ENCODE measurements around the gene ARHGAP26.

The ARHGAP26 gene

DNA sequence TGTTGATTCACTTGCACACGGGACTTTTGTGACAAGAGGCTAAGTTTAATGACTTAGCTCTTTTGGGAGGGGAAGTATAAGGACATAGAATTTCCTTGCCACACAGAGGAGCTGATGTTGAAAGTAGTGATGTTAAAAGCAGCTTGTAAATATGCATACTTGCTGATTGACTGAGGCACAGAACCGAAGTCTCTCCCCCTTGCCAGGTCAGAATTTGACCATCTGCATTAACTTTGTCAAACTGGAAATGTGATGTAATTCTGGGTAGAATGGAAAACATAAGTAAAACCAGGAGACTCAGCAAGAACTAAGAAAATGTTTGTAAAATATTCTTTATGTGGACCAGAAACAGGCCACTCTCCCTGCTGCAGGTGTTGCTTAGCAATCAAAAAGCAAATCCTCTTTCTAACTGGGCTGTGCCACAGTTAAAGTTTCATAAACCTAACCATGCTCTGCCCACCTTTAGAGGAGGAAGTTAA, 349.2 kb downstream of the ARHGAP26 start:
- H3K4me1 ChIP-seq (ENCODE audit: control insufficient read depth in 1 of 2, insufficient read depth in 1 of 2, low read depth in 1 of 2, low read length in 1 of 2), result peaks cover 52 to 60% of the 10 kb centered on the region in 2 experiments
- peaks cover 7% of the 10 kb centered on the region for H3K36me3 ChIP-seq
- TF ChIP-seq, protein P1, sequence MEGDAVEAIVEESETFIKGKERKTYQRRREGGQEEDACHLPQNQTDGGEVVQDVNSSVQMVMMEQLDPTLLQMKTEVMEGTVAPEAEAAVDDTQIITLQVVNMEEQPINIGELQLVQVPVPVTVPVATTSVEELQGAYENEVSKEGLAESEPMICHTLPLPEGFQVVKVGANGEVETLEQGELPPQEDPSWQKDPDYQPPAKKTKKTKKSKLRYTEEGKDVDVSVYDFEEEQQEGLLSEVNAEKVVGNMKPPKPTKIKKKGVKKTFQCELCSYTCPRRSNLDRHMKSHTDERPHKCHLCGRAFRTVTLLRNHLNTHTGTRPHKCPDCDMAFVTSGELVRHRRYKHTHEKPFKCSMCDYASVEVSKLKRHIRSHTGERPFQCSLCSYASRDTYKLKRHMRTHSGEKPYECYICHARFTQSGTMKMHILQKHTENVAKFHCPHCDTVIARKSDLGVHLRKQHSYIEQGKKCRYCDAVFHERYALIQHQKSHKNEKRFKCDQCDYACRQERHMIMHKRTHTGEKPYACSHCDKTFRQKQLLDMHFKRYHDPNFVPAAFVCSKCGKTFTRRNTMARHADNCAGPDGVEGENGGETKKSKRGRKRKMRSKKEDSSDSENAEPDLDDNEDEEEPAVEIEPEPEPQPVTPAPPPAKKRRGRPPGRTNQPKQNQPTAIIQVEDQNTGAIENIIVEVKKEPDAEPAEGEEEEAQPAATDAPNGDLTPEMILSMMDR (IDR thresholded peaks at IDR 0.05), result peak; percentile 26
- H3K4me3 ChIP-seq (ENCODE audit: low read depth in 1 of 2, low read length in 1 of 2), result peak overlapping the region; percentile 27 to 47
- peak overlapping the region; percentile 99 for H3K27ac ChIP-seq
- no peaks in the 10 kb centered on the region for H3K27me3 ChIP-seq
- H3K9me3 ChIP-seq, result no peaks in the 10 kb centered on the region

DNA sequence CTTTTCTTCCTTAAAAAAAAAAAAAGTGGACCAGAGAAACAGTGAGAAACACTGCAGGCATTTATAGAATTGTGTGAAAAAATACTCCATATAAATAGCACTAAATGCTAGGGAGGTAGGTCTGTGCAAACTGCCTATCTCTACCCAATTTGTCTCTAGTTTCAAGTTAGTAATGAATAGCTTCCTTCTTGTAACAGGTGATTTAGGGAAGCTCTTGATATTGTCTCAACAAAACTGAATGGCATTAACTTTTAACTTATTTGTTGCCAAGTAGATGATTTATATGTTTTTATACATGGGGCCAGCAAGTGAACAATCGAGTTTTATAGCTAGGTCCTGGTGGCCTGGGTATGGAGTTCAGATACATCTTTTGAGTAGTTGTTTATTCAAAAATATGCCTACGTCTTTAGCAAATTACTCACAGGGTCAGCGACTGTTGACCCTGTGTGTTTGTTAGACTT, 349.7 kb downstream of the ARHGAP26 start:
- H3K27ac ChIP-seq, result peak overlapping the region; percentile 99
- H3K36me3 ChIP-seq, result peaks cover 7% of the 10 kb centered on the region
- H3K4me1 ChIP-seq (ENCODE audit: control insufficient read depth in 1 of 2, insufficient read depth in 1 of 2, low read depth in 1 of 2, low read length in 1 of 2), result peaks cover 58 to 66% of the 10 kb centered on the region in 2 experiments
- no peaks in the 10 kb centered on the region for H3K27me3 ChIP-seq
- TF ChIP-seq, protein P1 (IDR thresholded peaks at IDR 0.05), result no peak
- H3K9me3 ChIP-seq, result no peaks in the 10 kb centered on the region
- peak overlapping the region; percentile 27 to 47 for H3K4me3 ChIP-seq (ENCODE audit: low read depth in 1 of 2, low read length in 1 of 2)

DNA sequence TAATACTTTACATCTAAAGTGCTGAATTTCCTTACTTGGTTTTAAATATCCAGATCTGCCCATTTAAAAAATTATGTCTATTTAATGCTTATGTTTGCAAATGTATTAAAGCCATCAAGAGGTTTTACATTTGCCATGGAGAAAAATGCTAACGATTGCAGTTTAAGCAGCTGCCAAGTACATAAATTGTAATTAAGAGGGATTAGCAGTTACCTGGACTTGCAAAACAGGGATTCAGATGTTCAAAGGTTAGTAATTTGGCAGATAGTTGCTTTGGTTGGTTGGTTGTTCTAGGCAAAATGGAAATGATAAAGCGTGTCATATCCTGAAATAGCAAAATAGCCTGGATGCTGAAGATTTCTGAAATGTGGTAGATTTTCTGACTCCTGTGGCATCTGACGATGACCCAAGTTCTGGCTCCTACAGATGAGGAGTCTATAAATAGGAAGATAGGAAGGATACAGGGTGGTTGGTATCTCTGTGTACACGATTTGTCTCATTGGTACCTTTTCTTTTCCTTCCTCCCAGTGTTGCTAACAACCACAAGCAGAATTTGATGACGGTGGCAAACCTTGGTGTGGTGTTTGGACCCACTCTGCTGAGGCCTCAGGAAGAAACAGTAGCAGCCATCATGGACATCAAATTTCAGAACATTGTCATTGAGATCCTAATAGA, 350.4 kb downstream of the ARHGAP26 start:
- H3K27me3 ChIP-seq, result no peaks in the 10 kb centered on the region
- no peaks in the 10 kb centered on the region for H3K9me3 ChIP-seq
- peak overlapping the region; percentile 99 for H3K27ac ChIP-seq
- peaks cover 63 to 73% of the 10 kb centered on the region in 2 experiments for H3K4me1 ChIP-seq (ENCODE audit: control insufficient read depth in 1 of 2, insufficient read depth in 1 of 2, low read depth in 1 of 2, low read length in 1 of 2)
- TF ChIP-seq, protein P1 (IDR thresholded peaks at IDR 0.05), result no peak
- peak overlapping the region in 1 of 2 experiments; percentile 47 for H3K4me3 ChIP-seq (ENCODE audit: low read depth in 1 of 2, low read length in 1 of 2)
- peaks cover 7% of the 10 kb centered on the region for H3K36me3 ChIP-seq

DNA sequence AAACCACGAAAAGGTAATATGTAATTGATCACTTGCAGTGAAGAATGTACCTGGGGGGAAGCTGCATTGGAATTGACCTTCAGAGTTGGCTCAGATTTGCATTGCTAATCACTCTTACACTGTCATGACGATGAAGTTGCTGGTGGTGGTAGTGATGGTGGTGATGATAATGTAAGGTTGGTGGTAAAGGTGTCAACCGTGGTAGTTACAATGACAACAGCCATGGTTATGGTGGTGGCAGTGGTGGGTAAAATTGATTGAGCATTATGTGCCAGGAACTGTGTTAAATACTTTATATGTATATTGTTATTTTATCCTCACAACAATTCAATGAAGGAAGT, 350.9 kb downstream of the ARHGAP26 start:
- no peaks in the 10 kb centered on the region for H3K9me3 ChIP-seq
- H3K27me3 ChIP-seq, result no peaks in the 10 kb centered on the region
- TF ChIP-seq, protein P1 (IDR thresholded peaks at IDR 0.05), result no peak
- peaks cover 7% of the 10 kb centered on the region for H3K36me3 ChIP-seq
- H3K4me3 ChIP-seq (ENCODE audit: low read depth in 1 of 2, low read length in 1 of 2), result no peak overlapping the region
- peak overlapping the region; percentile 99 for H3K27ac ChIP-seq
- peaks cover 63 to 78% of the 10 kb centered on the region in 2 experiments for H3K4me1 ChIP-seq (ENCODE audit: control insufficient read depth in 1 of 2, insufficient read depth in 1 of 2, low read depth in 1 of 2, low read length in 1 of 2)

DNA sequence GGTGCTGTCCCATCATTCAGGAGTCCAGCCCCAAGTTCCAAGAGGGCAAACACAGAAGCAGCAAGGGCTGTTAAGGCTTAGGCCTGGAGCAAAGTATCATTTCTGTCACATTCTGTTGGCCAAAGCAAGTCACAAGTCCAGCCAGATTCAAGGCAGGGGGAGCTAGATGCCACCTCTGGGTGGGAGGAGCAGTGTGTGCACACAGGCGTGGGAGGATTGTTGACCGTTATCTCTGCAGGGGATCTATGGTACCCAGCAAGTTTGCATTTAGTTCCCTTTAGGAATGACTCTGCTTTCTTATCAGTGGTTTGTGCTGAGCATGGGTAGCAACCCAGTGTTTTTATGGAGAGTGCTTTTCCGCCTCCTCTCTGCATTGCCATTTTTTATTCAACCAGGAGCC, 354.4 kb downstream of the ARHGAP26 start:
- TF ChIP-seq, protein P1 (IDR thresholded peaks at IDR 0.05), result no peak
- H3K27me3 ChIP-seq, result no peaks in the 10 kb centered on the region
- peaks cover 7% of the 10 kb centered on the region for H3K36me3 ChIP-seq
- no peaks in the 10 kb centered on the region for H3K9me3 ChIP-seq
- H3K4me1 ChIP-seq (ENCODE audit: control insufficient read depth in 1 of 2, insufficient read depth in 1 of 2, low read depth in 1 of 2, low read length in 1 of 2), result peaks cover 30 to 53% of the 10 kb centered on the region in 2 experiments
- H3K4me3 ChIP-seq (ENCODE audit: low read depth in 1 of 2, low read length in 1 of 2), result peak overlapping the region; percentile 4 to 8
- peak overlapping the region; percentile 90 for H3K27ac ChIP-seq

All from neutrophil (primary cell).